NCI-H187 treated with DMSO at 0.1 percent for 48 hours (cell line): ENCODE data around the gene TMEM179.
"Not testable (repeated sequence)": the region's sequence is repeated elsewhere in the genome, so short reads cannot be mapped to it uniquely, and the experiment has no call there.

ENCODE experiments used
- DNase-seq: peaks from one replicate; lab custom pipeline; 2025; lab: John Stamatoyannopoulos, UW

TMEM179 gene

DNA sequence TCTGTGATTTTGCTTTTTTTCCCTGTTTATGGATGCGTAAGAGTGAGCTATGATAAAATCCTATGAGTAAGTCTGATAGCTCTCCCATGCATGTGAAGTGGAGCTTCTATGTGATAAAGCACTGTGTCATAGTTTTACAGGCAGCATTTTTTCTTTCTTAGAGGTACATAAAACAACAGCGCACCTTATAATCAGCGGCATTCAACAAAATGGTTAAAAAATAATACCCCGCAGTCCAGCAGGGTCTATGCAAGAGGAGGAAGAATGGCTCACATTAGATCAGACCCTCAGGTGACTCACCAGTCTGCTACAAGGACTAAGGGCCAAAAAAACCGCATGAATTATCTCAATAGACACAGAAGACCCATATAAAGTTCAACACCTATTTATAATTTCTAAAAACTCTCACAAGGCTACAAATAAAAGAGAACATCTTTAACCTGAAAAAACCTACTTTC lies 33.0 kb upstream of the TMEM179 start:
- no peak for DNase-seq

DNA sequence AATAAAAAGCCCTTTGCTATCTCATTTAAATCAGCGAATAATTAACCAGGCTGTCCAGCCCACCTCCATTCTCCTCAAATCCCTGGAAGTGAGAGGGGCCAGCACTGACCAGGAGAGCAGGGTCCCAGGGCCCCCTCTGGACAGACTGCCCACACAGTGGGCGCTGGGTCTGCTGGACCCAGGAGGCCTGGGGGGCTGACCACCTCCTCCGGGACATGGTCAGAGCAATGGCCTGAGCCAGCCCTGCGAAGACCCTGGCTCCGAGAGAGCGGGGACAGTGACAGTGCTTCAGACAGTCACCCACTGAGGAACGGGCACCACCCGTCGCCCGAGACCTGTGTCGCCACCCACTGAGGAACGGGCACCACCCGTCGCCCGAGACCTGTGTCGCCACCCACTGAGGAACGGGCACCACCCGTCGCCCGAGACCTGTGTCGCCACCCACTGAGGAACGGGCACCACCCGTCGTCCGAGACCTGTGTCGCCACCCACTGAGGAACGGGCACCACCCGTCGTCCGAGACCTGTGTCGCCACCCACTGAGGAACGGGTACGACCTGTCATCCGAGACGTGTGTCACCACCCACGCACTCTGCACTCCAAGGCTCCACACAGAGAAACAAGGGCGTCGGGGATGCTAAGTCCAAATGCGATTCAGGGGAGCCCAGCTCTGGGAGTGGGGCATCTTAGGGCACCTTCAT lies 32.4 kb upstream of the TMEM179 start:
- DNase-seq: not testable (repeated sequence)

DNA sequence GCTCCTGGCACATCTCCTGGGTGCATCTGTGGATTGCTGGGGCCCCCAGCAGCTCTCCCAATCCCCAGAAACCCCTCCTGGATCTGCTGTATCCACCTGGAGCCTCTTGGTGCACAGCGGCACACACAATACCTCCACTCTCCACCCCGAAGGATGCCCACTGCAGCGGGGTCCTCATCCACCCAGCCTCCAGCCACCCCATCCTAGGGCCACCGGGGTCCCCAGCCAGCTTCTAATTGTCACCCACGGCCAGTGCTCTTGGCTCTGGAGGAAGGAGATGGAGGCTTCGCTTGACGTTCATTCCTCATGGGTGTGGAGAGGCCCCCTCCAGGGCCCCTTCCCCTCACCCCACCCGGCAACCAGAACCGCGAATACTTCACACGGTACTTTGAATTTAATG lies 31.6 kb upstream of the TMEM179 start:
- no peak for DNase-seq

DNA sequence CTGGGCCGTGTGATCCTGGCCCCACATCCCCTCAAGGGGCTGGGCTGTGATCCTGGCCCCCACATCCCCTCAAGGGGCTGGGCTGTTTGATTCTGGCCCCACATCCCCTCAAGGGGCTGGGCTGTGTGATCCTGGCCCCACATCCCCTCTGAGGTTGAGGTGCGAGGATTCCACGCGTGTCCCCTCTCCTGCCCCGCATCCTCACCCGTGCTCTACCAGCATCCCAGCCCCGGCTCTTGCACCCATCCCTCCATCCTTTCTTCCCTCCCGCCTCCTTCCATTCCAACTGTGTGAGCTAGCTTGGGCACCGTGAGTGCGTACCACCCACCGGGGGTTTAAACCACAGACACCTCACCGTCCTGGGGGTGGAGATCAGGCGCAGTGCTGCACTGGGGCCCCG lies 31.1 kb upstream of the TMEM179 start:
- DNase-seq: no peak

DNA sequence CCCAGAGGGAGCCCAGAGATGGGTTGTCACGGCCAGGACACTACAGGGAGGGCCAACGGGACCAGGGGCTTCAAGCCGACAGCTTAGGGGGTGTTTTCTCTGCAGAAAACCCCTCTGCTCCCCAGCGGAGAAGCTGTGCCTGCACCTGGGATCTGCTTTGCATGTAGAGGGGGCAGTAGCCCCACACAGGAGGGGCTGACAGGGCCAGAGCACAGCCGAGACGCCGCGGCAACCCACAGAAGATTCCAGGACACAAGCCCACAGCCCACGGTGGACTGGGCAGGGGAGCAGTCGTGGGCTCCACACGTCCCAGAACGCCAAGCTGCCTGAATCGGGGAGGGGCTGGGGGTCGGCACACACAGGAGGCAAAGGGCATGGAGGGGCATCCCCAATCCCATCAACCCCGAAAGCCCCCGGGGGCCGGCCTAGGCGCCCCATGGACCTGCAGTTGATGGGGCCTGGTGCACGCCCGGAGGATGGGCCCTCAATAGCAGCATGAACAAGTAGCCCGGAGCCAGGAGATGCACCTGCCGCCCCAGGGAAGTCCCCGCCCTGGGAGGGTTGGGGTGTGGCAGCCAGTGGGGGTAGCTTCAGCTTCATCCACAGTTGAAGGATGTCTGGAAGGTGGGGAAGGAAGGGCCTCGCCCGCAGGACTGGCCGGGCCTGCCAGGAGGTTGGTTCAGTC lies 30.5 kb upstream of the TMEM179 start:
- DNase-seq: no peak

DNA sequence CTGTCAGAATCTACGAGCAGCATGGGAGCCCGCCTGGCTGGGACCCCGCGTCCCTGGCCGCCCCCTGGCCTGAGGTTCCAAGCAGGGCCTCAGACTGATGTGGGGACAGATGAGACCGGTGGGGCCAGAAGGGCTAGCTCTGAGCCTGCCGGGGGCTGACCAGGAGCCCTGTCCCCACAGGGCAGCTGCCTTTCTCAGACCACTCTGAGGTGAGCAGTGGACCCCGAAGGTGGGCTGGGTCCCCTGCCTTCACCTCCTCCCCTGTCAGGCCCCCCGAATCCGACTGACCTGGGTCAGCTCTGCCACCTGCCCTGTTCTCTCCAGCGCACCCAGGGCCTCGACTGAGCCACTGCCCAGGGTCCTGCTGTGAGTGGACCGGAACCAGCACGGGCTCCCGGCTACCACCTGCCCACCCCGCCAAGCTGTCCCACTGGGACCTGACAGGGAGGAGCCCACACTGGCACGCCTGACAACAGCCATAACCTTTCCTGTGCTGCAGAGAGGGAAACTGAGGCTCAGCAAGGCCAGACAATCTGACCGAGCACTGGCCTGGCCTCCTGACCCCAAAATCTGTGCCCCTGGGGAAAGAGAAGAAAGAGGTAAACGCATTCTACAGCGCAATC lies 29.7 kb upstream of the TMEM179 start:
- DNase-seq: no peak

DNA sequence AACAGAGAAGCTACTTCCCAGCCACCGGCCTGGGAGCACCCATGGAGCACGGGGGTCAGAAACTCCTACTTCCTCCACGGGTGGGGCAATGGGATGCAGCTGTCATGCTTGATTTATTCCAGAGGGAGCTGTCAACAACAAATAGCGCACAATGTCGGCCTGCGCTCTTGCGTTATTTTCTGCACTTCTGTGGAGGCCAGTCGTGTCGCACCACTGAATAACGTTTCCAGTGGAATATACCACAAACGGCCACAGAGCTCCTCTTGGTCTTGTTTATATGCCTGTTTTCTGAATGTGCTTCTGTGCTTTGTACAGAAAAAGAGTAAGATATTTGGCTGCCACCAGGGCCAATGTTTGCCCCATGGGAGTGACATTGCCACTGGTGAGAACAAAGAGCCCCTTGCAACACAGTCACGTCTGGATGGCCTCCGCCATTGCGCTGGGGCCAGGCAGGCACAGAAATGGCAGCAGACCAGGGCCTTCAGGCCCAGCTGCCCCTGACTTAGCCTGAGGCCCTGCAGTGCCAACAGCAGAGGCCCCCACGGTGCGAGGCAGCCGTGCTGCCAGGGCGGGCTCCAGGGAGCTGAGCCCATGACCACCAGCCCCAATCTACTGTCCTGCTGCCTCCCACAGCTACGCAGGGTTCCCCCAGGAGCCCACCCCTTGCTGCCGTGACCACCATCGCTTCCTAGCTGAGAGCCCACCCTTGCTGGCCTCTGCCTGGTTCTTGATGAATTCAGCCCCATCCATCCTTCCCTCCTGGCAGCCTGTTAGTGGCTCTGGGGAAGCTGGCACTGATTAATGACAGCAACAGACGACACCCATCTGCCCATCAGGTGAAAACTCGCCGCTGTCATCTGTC lies 28.9 kb upstream of the TMEM179 start:
- DNase-seq: no peak

DNA sequence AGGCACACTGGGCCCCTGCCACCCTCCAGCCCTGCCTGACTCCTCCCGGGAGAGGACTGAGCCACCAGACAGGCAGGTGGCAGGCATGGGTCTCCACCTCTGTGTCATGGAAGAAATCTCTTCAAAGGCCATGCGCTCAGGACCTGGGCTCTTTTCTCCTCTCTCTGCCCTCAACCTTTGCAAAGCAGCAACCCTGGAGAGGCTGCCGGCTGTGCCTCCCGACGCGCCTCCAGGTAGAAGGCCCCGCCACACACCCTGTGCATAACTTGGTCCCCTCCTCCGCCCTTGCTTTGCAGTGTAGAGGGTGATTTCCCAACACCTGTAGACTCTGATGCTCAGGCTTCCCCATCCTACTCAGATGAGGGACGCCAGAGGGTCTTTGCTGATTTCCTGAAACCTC lies 28.2 kb upstream of the TMEM179 start:
- DNase-seq: no peak

DNA sequence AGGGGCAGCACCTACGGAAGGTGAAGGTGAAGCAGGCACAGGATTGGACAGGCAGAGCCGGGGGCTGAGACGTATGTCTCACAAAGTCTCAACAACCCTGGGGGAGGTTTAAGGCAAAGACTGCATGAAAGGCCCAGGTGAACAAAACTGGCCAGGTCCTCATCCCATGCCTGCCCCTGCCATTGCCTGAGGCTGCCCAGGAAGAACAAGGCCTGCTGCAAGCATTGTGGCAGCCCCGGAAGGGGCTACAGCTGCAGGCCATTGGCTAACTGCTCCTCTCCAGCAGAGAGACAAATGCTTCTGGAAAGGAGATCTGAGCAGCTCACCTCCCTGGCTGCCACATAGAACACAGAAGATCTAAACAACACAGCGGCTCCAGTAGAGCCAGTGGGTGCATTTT lies 20.4 kb upstream of the TMEM179 start:
- DNase-seq: no peak

DNA sequence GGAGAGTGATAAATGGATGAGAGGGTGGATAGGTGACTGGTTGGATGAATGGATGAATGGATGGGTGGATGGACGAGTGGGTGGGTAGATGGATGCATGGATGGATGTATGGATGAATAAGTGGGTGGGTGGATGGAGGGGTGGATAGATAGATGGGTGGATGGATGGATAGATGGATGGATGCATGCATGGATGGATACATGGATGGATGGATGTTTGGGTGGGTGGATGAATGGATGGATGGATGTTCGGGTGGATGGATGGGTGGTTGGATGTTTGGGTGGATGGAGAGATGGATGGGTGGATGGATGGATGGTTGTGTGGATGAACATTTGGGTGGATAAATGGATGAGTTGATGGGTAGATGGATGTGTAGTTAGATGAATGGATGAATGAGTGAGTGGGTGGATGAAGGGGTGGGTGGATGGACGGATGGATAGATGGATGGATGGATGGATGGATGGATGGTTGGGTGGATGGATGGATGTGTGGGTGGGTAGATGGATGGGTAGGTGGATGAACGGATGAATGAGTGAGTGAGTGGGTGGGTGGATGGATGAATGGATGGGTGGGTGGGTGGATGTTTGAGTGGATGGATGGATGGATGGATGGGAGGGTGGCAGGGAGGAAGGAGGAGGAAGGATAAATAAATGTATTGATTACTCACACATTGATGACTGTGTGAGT lies 9.7 kb upstream of the TMEM179 start:
- no peak for DNase-seq

DNA sequence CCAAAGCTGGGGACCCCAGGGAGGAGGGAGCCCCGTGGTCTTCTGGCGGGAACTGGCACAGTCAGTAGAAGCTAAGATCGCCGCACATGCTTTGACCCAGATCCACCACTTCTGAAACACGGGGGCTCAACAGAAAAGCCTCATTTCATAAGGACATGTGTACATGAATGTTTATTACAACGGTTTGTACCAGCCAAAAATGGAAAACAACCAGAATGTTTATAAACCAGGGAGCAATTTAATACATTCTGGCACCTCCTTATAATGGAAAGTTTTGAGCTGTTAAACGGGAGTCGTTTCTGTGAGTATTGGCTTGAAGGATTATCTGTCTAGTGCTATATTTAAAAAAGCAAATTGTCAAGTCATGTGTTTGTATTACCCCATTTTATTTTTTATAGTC lies 7.3 kb upstream of the TMEM179 start:
- DNase-seq: no peak

DNA sequence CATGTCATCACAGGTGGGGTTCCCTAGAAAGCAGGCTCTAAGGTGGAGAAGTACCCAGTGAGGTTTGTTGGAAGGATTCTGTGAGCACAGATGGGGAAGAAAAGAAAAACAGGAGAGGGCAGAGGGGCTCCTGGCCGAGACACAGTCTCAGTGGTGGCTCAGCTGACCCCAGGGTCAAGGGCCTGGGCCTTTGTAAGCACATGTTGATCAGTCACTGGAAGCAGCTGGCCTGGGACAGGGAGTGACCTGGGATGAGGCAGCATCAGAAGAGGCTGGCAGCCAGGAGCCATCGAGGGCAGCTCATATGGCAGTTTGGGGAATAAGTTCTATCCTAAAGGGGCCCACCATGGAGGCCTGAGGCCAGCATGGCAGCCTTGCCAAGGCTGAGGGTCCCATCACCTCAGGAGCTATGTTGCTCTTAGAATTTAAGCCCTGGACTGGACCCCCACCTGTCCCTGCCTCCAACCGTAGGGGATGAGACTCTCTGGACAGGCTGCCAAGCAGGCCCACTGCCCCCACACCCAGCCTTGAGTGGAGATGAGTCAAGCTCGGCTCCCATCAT lies 6.3 kb upstream of the TMEM179 start:
- DNase-seq: no peak

DNA sequence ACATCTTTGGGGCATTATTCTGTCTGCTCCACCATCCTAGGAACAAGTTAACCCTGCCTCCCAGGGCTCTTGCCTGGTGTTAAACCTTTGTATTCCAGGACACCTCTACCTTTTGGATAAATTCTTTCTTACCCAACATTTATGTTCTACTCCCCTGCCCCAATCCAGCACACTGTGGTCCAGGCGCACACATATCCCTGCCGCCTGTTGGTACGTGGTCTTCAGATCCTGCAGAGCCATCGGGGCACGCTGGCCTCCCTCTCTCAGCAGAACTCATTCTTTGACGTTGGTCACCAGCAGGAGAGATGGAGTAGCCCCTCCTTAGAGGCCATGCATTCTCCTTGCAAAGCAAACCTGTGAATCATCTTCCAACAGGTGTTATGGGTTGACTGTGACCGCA lies 5.1 kb upstream of the TMEM179 start:
- DNase-seq: no peak

DNA sequence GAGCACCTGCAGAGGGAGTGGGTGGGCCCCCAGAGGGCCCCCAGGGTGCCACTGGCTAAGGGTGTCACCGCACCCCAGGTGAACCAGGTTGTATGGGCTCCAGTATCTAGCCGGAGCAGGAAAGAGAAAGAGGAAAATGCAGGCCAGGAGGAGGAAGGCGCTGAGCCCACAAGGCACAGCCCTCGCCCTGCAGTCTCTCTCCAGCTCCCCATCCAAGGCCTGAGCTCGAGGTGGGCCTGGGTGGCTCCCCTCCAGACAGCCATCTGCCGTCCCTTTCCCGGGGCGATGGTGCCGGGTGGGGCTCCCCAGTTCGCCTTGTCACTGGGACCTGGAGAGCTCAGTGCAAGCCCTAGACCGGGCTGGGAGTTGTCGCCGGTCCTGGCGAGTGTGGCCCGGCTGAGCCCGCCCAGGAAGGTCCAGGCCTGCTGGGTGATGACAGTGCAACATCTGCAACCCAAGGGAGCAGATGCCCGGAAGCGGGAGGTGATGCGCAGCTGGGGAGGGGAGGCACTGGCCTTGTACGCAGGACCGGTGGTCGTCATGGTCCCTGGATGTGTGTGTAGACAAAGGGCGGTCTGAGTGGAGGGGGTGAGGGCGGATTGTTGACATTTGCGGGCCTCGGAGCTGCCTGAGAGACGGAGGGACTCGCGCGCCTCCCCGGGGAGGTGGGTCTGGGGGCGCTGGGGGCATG lies 716 bp downstream of the TMEM179 start:
- no peak for DNase-seq

DNA sequence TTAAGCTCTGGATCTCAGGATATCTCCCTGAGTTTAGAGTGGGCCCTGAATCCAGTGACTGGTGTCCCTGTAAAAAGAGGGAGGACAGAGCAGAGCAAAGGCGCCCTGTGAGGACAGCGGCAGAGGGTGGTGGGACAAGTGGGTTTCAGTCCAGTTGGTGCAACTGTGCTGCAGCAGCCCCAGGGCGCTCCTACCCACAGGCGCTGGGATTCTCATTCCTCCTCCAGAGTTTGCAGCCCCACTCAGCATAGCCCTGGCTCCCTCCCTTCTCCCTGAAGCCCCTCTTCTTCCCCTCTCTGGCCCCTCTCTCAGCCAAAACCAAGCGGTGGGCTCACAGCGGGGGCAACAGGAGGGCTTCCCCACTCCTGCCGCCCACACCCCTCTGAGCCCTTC lies 1.6 kb downstream of the TMEM179 start:
- no peak for DNase-seq

DNA sequence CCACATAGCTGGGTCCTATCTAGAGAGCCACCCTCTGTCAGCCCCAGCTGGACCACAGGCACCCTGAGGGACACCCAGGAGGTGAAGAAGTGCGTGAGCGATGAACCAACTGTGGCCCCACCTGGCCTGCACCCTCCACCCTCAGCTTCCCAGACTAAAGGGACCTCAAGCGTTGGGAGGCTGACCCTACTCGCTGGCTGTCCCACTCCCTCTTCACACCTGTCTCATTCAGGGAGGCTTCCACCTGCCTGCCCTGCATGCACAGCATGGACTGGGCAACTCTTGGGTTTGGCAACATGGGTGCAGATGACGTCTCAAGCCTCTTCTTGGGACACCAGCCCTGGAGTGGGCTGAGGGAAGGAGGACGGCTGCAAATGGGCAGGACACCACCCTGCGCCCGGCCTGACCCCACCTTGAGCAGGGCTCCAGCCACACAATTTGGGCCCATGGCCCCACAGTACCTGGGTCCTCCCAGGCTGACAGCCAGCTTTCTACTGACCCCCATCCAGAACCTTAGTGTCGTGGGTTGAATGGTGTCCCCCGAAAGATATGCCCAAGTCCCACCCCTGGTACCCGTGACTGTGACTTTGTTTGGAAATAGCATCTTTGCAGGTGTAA lies 2.1 kb downstream of the TMEM179 start:
- DNase-seq: no peak

DNA sequence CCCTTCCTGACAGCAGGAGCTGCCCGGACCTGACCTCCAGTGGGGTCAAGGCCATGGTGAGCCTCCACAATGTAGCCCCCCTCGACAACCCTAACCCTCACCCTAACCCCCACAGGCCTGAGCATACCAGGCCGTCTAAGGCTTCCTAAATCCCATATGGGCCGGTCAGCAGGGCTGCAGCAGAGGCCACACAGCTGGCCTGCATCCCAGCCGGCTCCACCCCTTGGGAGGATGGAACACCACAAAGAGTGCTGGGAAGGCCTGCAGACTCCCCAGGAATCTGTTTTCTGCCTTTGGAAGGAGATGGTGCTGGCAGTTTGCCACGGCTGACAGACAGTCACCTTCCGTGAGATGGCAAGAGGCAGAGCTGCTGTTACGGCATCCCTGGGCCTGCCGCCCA lies 2.8 kb downstream of the TMEM179 start:
- no peak for DNase-seq

DNA sequence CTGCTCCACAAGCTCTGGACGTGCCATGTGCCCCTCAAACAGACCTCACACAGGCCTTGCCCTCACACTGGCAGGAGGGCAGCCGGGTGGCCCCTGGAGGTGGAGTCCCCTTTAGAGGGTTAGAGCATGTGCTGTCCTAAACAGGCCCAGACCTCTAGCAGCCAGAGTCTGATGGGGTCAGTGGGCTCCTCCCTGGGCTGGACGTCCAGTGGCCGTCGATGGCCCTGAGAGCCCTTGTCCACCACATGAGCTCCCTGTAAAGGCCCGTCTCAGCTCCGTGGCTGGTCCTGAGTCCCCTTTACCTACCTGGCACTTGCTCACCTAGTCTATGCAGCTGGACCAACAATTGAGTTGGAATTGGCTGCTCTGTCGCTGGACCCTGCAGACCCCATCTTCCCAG lies 3.8 kb downstream of the TMEM179 start:
- no peak for DNase-seq

DNA sequence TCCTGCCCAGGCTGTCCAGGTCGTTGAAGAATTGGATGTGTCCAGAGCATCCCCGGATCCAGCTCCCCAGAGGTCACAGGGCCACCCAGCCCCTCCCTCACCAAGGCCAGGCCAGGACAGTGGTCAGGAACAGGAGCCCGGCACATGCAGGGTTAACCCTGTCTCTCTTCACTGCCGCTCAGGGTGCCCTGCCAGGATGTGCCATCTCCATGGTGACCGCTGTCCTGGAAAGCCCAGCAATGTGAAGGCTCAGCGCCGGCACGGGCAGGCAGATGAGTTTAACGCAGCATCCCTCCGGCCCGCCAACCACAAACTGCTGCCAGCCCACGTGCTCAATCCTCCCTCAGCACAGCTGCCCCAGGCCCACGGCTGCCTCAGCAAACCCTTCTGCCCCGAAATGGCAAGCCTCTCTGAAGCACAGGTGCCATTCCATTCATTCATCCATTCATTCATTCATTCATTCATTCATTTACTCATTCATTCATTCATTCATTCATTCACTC lies 4.4 kb downstream of the TMEM179 start:
- DNase-seq: no peak

DNA sequence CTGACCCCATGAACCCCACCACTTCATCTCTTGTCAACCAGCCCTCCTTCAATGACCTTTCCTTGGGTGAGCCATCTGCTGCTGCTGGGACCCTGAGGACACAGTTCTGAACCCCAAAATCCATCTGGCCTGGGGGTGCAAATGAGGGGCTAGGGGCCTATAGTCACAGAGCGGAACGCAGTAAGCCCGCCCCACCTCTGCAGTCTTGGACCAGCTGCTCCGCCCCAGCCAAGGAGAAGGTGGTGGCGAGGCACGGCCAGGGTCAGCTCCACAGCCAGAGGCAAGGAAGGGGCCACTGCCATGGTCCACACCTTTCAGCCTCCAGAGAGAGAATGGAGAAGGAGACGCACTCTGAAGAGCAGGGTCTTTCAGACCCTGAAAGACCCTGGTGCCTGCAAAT lies 5.1 kb downstream of the TMEM179 start:
- DNase-seq: no peak
